Effector memory CD8-positive, alpha-beta T cell (primary cell): ENCODE measurements around the gene SLC6A16.
"Not testable (repeated sequence)": the region's sequence is repeated elsewhere in the genome, so short reads cannot be mapped to it uniquely, and the experiment has no call there.

ENCODE experiments used
- ATAC-seq: fragments of 150-1000 bp; cut with Tn5 transposase; replicated peaks from 2 replicates; pipeline ENCODE4 v1.10.0; 2021; ENCODE audit warnings: mild to moderate bottlenecking, moderate library complexity
- DNase-seq, 3 experiments: peaks; one replicate each; pipeline ENCODE4 v3.0.0; 2021
- H3K27ac Mint-ChIP-seq, 2 donors: one replicate each; pipeline ENCODE4 v1.8.0; 2022; ENCODE audit warnings: mild to moderate bottlenecking in 2 of 2, mixed read lengths in 2 of 2, moderate library complexity in 2 of 2
- H3K27me3 Mint-ChIP-seq, 2 donors: one replicate each; pipeline ENCODE4 v1.8.0; 2022; ENCODE audit warnings: mixed read lengths in 2 of 2
- H3K36me3 Mint-ChIP-seq: one replicate; pipeline ENCODE4 v1.8.0; 2022; ENCODE audit warnings: mild to moderate bottlenecking, moderate library complexity, mixed read lengths; ENCODE audit not compliant: insufficient read depth
- H3K4me1 Mint-ChIP-seq, 2 donors: one replicate each; pipeline ENCODE4 v1.8.0; 2022; ENCODE audit warnings: low read depth in 2 of 2, mixed read lengths in 2 of 2
- H3K4me3 Mint-ChIP-seq, 2 donors: one replicate each; pipeline ENCODE4 v1.8.0; 2022; ENCODE audit warnings: mild to moderate bottlenecking in 2 of 2, mixed read lengths in 2 of 2, moderate library complexity in 2 of 2
- H3K9me3 Mint-ChIP-seq, 2 donors: one replicate each; pipeline ENCODE4 v1.8.0; 2022; ENCODE audit warnings: mixed read lengths in 2 of 2
- total RNA-seq, 9 experiments: gene quantifications; one replicate each; lab custom pipeline; 2026; lab: John Stamatoyannopoulos, UW

The SLC6A16 gene
- 0.85 to 12.4 (median 4.7) reads per million in 9 experiments for total RNA-seq

DNA sequence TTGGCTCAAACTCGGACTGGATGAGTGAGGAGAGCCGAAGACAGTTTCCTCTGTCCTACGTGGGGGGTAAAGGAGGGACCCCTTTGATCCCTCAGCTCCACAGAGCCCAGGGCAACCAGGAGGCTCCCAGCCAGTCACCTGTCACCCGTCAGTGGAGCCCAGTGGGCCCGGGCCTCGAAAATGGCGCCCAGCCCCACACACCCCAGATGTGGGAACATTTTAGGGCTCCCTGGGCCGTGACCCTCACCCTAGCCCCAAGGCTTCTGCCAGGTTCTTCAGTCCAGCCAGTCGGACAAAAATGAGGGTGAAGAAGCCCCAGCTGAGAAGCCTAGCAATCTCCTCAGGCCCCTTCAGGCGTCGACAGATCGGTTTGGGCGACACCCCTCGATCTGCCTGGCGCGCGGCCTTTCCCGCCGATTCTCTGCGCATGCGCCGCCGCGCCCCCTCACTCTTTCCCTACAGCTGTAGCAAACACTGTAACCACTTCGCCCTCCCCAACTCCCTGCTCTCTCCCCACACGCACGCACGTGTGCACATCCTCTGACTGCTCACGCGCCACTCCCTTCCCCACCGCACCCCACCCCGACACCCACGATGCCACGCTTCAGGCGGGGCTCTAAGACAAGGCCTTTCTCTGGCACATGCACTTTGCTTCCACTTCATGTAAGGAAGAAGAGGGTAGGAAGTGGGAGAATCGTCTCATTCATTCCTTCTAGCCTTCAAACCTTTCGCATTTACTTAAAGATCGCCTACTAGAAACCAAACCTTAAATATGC lies at the start of gene SLC6A16:
Gene SLC6A16 (minus strand): TSS at position 391 of the 776 bp plus-strand sequence. CDS start 13,844 bp downstream, outside the sequence.
- Mint-ChIP-seq H3K36me3 (peaks cover 7% of the 10 kb centered on the region), H3K4me3 (no peak within 1 kb of the TSS)

DNA sequence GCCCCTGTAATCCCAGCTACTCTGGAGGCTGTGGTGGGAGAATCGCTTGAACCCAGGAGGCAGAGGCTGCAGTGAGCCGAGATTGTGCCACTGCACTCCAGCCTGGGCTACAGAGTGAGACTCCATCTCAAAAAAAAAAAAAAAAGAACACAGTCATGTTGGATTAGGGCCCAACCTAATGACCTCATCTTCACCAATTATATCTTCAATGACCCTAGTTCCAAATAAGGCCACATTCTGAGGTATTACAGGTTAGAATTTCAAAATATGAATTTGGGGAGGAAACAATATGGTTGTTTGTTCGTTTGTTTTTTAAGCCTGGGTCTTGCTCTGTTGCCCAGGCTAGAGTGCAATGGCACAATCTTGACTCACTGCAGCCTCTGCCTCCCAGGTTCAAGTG lies 48.2 kb upstream of the SLC6A16 start:
- H3K27ac Mint-ChIP-seq, DNase-seq, ATAC-seq, H3K36me3 Mint-ChIP-seq, H3K4me1 Mint-ChIP-seq, H3K9me3 Mint-ChIP-seq, H3K4me3 Mint-ChIP-seq: not testable (repeated sequence)
- H3K27me3 Mint-ChIP-seq = peaks cover 14 to 41% of the 10 kb centered on the region in 2 donors

More for the DNA sequence above, at the start of gene SLC6A16:
- Mint-ChIP-seq H3K9me3 (no peaks in the 10 kb centered on the region), H3K27ac (peak within 1 kb of the TSS in 1 of 2 donors; percentile 28), H3K27me3 (no peaks in the 10 kb centered on the region), H3K4me1 (peaks cover 13 to 21% of the 10 kb centered on the region in 2 donors)
- DNase-seq = no peak
- no peak for ATAC-seq

DNA sequence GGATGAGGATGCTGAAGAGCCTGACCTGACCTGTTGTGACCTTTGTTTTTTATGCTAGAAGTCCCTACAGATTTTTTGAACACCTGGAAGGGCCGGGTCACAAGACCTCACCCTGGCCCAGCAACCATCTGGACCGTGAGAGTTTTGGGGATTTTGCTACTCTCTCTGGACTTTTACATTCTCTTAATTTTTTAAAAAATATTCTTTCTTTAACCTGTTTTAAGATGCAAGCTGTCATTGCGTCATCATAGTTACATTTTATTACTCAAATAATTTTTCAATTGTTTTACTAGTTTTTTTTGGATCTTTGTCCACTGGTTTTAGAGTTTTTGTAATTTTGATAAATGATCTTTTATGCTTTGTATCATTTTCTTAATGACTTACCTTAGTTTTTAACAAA lies 46.2 kb upstream of the SLC6A16 start:
- ATAC-seq = no peak
- Mint-ChIP-seq H3K27ac (no peak overlapping the region), H3K36me3 (no peaks in the 10 kb centered on the region)

DNA sequence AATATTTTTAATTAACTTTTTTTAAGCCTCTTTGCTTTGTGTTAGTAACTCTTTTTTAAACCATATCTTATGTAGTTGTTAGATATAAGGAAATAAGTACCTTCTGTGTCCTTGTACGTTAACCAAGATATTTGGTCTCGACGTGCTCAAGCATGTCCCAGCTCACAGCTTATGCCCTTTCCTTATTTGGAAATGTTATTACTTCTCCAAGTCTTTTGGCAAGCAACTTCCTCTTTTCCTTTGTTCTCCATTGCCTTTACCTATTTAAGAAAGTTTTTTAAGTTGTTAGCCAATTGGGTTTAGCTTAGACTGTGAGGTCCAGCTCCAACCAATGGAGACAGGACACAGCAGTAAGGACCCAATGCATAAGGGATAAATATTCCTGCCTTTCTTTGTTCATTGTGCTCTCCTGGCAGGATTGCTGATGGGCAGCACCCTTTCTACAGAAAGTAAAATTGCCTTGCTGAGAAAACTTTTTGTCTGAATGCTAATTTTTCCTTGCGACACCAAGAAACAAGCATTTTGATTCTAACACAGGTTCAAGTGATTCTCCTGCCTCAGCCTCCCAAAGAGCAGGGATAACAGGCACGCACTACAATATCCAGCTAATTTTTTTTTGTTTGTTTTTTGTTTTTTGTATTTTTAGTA lies 43.8 kb upstream of the SLC6A16 start:
- H3K9me3 Mint-ChIP-seq = peaks cover 3 to 7% of the 10 kb centered on the region in 2 donors
- no peaks in the 10 kb centered on the region for H3K36me3 Mint-ChIP-seq
- no peak overlapping the region for H3K27ac Mint-ChIP-seq
- no peak overlapping the region for H3K4me3 Mint-ChIP-seq
- peaks cover 12 to 14% of the 10 kb centered on the region in 2 donors for H3K27me3 Mint-ChIP-seq
- DNase-seq = no peak
- H3K4me1 Mint-ChIP-seq = no peaks in the 10 kb centered on the region
- ATAC-seq = no peak

More for the DNA sequence above, 46.2 kb upstream of the SLC6A16 start:
- Mint-ChIP-seq H3K4me3 (no peak overlapping the region), H3K27me3 (peaks cover 10 to 29% of the 10 kb centered on the region in 2 donors), H3K9me3 (peaks cover 3 to 7% of the 10 kb centered on the region in 2 donors), H3K4me1 (no peaks in the 10 kb centered on the region)
- DNase-seq = no peak

DNA sequence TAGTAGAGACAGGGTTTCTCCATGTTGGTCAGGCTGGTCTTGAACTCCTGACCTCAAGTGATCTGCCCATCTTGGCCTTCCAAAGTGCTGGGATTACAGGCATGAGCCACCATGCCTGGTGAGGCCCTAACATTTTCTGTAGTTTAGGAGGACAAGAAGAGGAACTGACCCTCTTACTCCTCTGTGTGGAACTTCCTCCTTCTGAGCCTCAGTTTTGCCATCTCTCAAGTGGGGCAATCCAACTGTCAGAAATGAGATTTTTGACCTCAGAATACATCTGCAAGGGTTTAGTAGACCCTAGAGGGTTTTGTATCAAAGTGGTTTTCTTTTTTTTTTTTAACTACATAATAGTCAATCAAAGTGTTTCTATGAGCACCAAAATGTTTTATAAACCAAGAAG lies 41.1 kb upstream of the SLC6A16 start:
- no peak for ATAC-seq
- H3K36me3 Mint-ChIP-seq = no peaks in the 10 kb centered on the region
- H3K4me3 Mint-ChIP-seq = no peak overlapping the region
- peaks cover 2 to 8% of the 10 kb centered on the region in 2 donors for H3K4me1 Mint-ChIP-seq
- DNase-seq = no peak
- H3K9me3 Mint-ChIP-seq = peaks cover 3 to 7% of the 10 kb centered on the region in 2 donors
- peaks cover 12 to 14% of the 10 kb centered on the region in 2 donors for H3K27me3 Mint-ChIP-seq
- H3K27ac Mint-ChIP-seq = no peak overlapping the region

DNA sequence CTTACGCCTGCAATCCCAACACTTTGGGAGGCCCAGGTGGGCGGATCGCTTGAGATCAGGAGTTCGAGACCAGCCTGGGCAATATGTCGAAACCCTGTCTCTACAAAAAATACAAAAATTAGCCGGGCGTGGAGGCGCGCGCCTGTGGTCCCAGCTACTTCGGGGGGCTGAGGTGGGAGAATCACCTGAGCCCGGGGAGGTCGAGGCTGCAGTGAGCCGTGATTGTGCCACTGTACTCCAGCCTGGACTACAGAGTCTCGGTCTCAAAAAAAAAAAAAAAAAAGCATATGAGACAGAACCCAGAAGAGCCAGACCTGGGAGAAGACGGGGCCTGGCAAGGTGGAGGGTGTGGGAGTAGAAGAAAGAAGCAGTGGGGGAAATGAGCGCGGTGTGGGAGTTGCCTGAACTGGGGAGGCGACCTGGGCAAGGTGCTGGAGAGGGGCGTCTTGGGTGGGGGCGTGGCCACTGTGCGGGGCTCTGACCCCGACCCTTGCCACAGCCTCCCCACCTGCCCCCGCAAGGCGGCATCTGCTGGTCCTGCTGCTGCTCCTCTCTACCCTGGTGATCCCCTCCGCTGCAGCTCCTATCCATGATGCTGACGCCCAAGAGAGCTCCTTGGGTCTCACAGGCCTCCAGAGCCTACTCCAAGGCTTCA lies 39.2 kb upstream of the SLC6A16 start:
- H3K27me3 Mint-ChIP-seq = peaks cover 1 to 12% of the 10 kb centered on the region in 2 donors
- H3K27ac Mint-ChIP-seq = no peak overlapping the region
- H3K4me1 Mint-ChIP-seq = peaks cover 11% of the 10 kb centered on the region in 2 donors
- no peaks in the 10 kb centered on the region for H3K36me3 Mint-ChIP-seq
- ATAC-seq (no peak), DNase-seq (no peak)
- H3K9me3 Mint-ChIP-seq = peaks cover 0 to under 1% of the 10 kb centered on the region in 2 donors
- no peak overlapping the region for H3K4me3 Mint-ChIP-seq

- Mint-ChIP-seq H3K36me3 (no peaks in the 10 kb centered on the region), H3K27ac (no peak within 1 kb of the TSS), H3K4me3 (no peak within 1 kb of the TSS), H3K4me1 (peaks cover 11% of the 10 kb centered on the region in 2 donors), H3K27me3 (peaks cover 0 to 12% of the 10 kb centered on the region in 2 donors), H3K9me3 (no peaks in the 10 kb centered on the region)
- ATAC-seq = peak; percentile 76
- DNase-seq = peak; percentile 51 to 71 (median 53)
Measured at GRCh38 chr19:49363268-49364082, 38.5 kb upstream of the SLC6A16 start, which contains the start of gene DKKL1. Gene DKKL1, plus strand, starts transcription at chr19:49363877. Its CDS starts 122 bp downstream, at chr19:49363999.

DNA sequence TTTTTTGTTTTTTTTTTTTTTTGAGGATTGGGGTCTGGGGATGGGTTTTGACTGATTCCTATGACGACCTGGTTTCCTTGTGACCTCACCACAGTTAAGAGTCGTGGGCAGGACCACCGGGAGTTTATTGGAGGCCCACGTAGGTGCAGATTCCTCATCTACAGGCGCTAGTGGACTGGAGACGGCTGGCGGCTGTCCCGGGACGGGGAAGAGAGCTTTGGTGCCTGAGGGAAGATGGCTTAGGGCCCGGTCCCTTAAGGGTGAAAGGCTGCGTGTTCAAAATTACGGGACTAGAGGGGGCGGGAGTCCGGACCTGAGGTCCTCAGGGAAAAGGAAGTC lies 37.9 kb upstream of the SLC6A16 start:
- DNase-seq (peak in 1 of 3 experiments; percentile 23), ATAC-seq (peak; percentile 10)
- Mint-ChIP-seq H3K4me3 (no peak overlapping the region), H3K27me3 (peaks cover 0 to 12% of the 10 kb centered on the region in 2 donors), H3K27ac (no peak overlapping the region), H3K9me3 (no peaks in the 10 kb centered on the region), H3K36me3 (no peaks in the 10 kb centered on the region), H3K4me1 (peaks cover 11% of the 10 kb centered on the region in 2 donors)

GRCh38 chr19:49362048-49362928 lies 37.3 kb upstream of the SLC6A16 start, which contains the start of gene TEAD2:
Gene TEAD2, minus strand, starts transcription at chr19:49362416. Its CDS starts 2,341 bp downstream, at chr19:49360075.
- Mint-ChIP-seq H3K4me1 (peaks cover 11% of the 10 kb centered on the region in 2 donors), H3K27ac (peak within 1 kb of the TSS in 1 of 2 donors; percentile 38), H3K9me3 (no peaks in the 10 kb centered on the region), H3K4me3 (peak within 1 kb of the TSS in 1 of 2 donors; percentile 48), H3K27me3 (peaks cover 4 to 14% of the 10 kb centered on the region in 2 donors), H3K36me3 (no peaks in the 10 kb centered on the region)
- DNase-seq (peak in 1 of 3 experiments; percentile 17), ATAC-seq (peak; percentile 21)

- Mint-ChIP-seq H3K4me1 (peaks cover 11% of the 10 kb centered on the region in 2 donors), H3K36me3 (no peaks in the 10 kb centered on the region), H3K27ac (peak overlapping the region in 1 of 2 donors; percentile 38), H3K4me3 (peak overlapping the region in 1 of 2 donors; percentile 48), H3K27me3 (peaks cover 11 to 21% of the 10 kb centered on the region in 2 donors), H3K9me3 (no peaks in the 10 kb centered on the region)
- no peak for DNase-seq
- ATAC-seq = no peak
Measured at GRCh38 chr19:49361438-49362047, 36.6 kb upstream of the SLC6A16 start.

- no peak for ATAC-seq
Measured at GRCh38 chr19:49359851-49360820, 35.1 kb upstream of the SLC6A16 start.

More at GRCh38 chr19:49359851-49360820, 35.1 kb upstream of the SLC6A16 start:
- H3K27ac Mint-ChIP-seq = peak overlapping the region; percentile 22 to 31
- H3K9me3 Mint-ChIP-seq = no peaks in the 10 kb centered on the region
- H3K27me3 Mint-ChIP-seq = peaks cover 25 to 31% of the 10 kb centered on the region in 2 donors
- H3K36me3 Mint-ChIP-seq = no peaks in the 10 kb centered on the region
- H3K4me3 Mint-ChIP-seq = no peak overlapping the region
- peaks cover 17 to 18% of the 10 kb centered on the region in 2 donors for H3K4me1 Mint-ChIP-seq
- no peak for DNase-seq
